ENCODE results near the gene SNRPD3.
"Not testable (repeated sequence)": the region's sequence is repeated elsewhere in the genome, so short reads cannot be mapped to it uniquely, and the experiment has no call there.

The SNRPD3 gene

GRCh38 chr22:24532075-24532474 lies 23.7 kb upstream of the SNRPD3 start:
- no peak for DNase-seq (ENCODE audit: low read depth)

GRCh38 chr22:24535348-24535747 lies 20.5 kb upstream of the SNRPD3 start:
- DNase-seq (ENCODE audit: low read depth) = no peak

- no peak for DNase-seq (ENCODE audit: low read depth)
Measured at GRCh38 chr22:24536089-24536488, 19.7 kb upstream of the SNRPD3 start.

- DNase-seq (ENCODE audit: low read depth) = no peak
Measured at GRCh38 chr22:24540470-24540869, 15.3 kb upstream of the SNRPD3 start.

- DNase-seq (ENCODE audit: low read depth) = no peak
Measured at GRCh38 chr22:24541681-24542515, 13.9 kb upstream of the SNRPD3 start.

GRCh38 chr22:24542641-24543040 lies 13.2 kb upstream of the SNRPD3 start:
- no peak for DNase-seq (ENCODE audit: low read depth)

GRCh38 chr22:24543185-24543601 lies 12.6 kb upstream of the SNRPD3 start:
- DNase-seq (ENCODE audit: low read depth) = no peak

- DNase-seq (ENCODE audit: low read depth) = no peak
Measured at GRCh38 chr22:24543679-24544243, 12.0 kb upstream of the SNRPD3 start.

GRCh38 chr22:24548812-24549211 lies 7.0 kb upstream of the SNRPD3 start:
- no peak for DNase-seq (ENCODE audit: low read depth)

GRCh38 chr22:24550028-24550901 lies 5.5 kb upstream of the SNRPD3 start:
- no peak for DNase-seq (ENCODE audit: low read depth)

GRCh38 chr22:24550902-24551435 lies 4.8 kb upstream of the SNRPD3 start:
- DNase-seq (ENCODE audit: low read depth) = no peak

GRCh38 chr22:24552503-24553286 lies 3.1 kb upstream of the SNRPD3 start:
- not testable (repeated sequence) for DNase-seq (ENCODE audit: low read depth)

GRCh38 chr22:24553597-24554312 lies 2.0 kb upstream of the SNRPD3 start:
- DNase-seq (ENCODE audit: low read depth) = no peak

- peak; percentile 49 for DNase-seq (ENCODE audit: low read depth)
Measured at GRCh38 chr22:24554313-24555164, 1.3 kb upstream of the SNRPD3 start, which contains the start of gene GUCD1. Gene GUCD1 (minus strand): TSS chr22:24555138. CDS start chr22:24554991, 147 bp downstream.

GRCh38 chr22:24559471-24559870 lies 3.7 kb downstream of the SNRPD3 start:
- no peak for DNase-seq (ENCODE audit: low read depth)

GRCh38 chr22:24563246-24563645 lies 7.4 kb downstream of the SNRPD3 start:
- no peak for DNase-seq (ENCODE audit: low read depth)

GRCh38 chr22:24564376-24565058 lies 8.7 kb downstream of the SNRPD3 start:
- peak; percentile 67 for DNase-seq (ENCODE audit: low read depth)

GRCh38 chr22:24565077-24565476 lies 9.3 kb downstream of the SNRPD3 start:
- no peak for DNase-seq (ENCODE audit: low read depth)

- no peak for DNase-seq (ENCODE audit: low read depth)
Measured at GRCh38 chr22:24566899-24567511, 11.2 kb downstream of the SNRPD3 start.

Measured in fibroblast of gingiva (primary cell).